Measurements from ENCODE around the gene NHLH1. TPM values are rescaled to one million over a fixed set of nuclear protein-coding genes. Genes with fewer than 3 reads are reported as not detected.

The NHLH1 gene
- total RNA-seq, 4 donors from 2014 or later = 0.46 TPM; not detected in 3

DNA sequence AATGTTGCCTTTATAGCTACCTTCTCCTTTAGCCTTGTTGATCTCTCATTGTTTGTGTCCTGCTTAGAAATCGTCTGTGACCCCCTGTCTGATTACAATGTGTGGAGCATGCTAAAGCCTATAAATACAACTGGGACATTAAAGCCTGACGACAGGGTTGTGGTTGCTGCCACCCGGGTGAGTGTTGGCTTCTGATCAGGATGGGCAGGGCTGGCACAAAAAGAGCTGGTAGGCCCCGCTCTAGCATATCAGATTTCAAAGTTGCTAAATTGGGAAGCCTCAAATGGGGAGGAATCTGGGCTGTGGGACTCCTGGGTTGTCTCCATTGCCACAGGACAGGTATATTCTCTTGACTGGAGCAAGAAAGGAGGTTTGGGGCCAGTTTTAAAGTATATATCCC lies 15.2 kb upstream of the NHLH1 start:
- in situ Hi-C loops (cut with MboI; ENCODE audit: low sequenced_read_pairs in 4 of 4) (loop anchor here in 2 of 4 donors (25.0 kb wide), 1 partner anchor 264 kb away; the partner anchor contains the start of genes IGSF8 (in 2 of the 2) and KCNJ9 (in 2 of the 2)), intact Hi-C loops (cut with DNase I; ENCODE audit: low total_unique reads) (no loop called here)
- ATAC-seq = peak; percentile 90 to 91

DNA sequence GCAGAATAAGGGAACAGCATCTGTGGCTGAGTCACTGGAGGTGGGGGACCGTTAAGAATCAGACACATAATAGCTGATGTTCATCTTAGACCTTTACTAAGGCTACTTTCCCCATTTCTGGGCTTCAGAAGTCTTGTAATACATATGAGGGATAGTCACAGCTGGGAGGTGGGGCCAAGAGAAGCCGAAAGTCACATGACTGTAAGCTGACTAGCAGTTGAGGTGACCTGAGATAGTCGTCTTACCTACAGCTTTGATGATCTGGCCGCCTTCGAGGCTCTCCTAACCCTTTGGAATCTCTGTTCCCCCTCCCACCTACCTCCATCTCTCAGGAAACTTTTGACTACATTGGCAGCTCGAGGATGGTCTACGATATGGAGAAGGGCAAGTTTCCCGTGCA lies 14.3 kb upstream of the NHLH1 start:
- Histone ChIP-seq H3K27ac (peak overlapping the region; percentile 84 to 88 (median 85)), H3K4me3 (no peak overlapping the region), H3K9me3 (no peaks in the 10 kb centered on the region), H3K27me3 (no peaks in the 10 kb centered on the region), H3K36me3 (peaks cover 2 to 96% of the 10 kb centered on the region in 2 donors), H3K4me1 (peaks cover 20 to 50% of the 10 kb centered on the region in 2 donors)
- in situ Hi-C loops (cut with MboI; ENCODE audit: low sequenced_read_pairs in 4 of 4) (loop anchor here in 2 of 4 donors (25.0 kb wide), 1 partner anchor 265 kb away; the partner anchor contains the start of genes IGSF8 (in 2 of the 2) and KCNJ9 (in 2 of the 2)), intact Hi-C loops (cut with DNase I; ENCODE audit: low total_unique reads) (no loop called here)
- DNase-seq (no peak), ATAC-seq (peak in 1 of 2 donors; percentile 25)
- TF ChIP-seq CTCF (IDR thresholded peaks at IDR 0.05 in 4 of 5, conservative IDR thresholded peaks at IDR 0.05 in 1 of 5) = no peak
- TF ChIP-seq POLR2A (IDR thresholded peaks at IDR 0.05) = no peak

More for the DNA sequence above, 15.2 kb upstream of the NHLH1 start:
- no peaks in the 10 kb centered on the region for H3K27me3 ChIP-seq
- peak; percentile 56 to 84 for DNase-seq
- TF ChIP-seq CTCF (IDR thresholded peaks at IDR 0.05 in 4 of 5, conservative IDR thresholded peaks at IDR 0.05 in 1 of 5) (no peak), POLR2A (IDR thresholded peaks at IDR 0.05) (no peak)
- H3K4me3 ChIP-seq = peak overlapping the region in 1 of 4 donors; percentile 7
- peaks cover 20 to 50% of the 10 kb centered on the region in 2 donors for H3K4me1 ChIP-seq
- H3K36me3 ChIP-seq = peaks cover 2 to 96% of the 10 kb centered on the region in 2 donors
- peak overlapping the region; percentile 84 to 88 (median 85) for H3K27ac ChIP-seq
- H3K9me3 ChIP-seq = no peaks in the 10 kb centered on the region

GRCh38 chr1:160353223-160353622 lies 13.6 kb upstream of the NHLH1 start:
- Histone ChIP-seq H3K9me3 (no peaks in the 10 kb centered on the region), H3K36me3 (peaks cover 2 to 96% of the 10 kb centered on the region in 2 donors), H3K27ac (peak overlapping the region; percentile 84 to 88 (median 85)), H3K4me1 (peaks cover 20 to 50% of the 10 kb centered on the region in 2 donors), H3K4me3 (no peak overlapping the region), H3K27me3 (no peaks in the 10 kb centered on the region)
- DNase-seq = no peak
- in situ Hi-C loops (cut with MboI; ENCODE audit: low sequenced_read_pairs in 4 of 4) = loop anchor here in 2 of 4 donors (25.0 kb wide), 1 partner anchor 266 kb away; the partner anchor contains the start of genes IGSF8 (in 2 of the 2) and KCNJ9 (in 2 of the 2)
- intact Hi-C loops (cut with DNase I; ENCODE audit: low total_unique reads) = no loop called here
- no peak for ATAC-seq
- TF ChIP-seq POLR2A (IDR thresholded peaks at IDR 0.05) = no peak
- TF ChIP-seq CTCF (IDR thresholded peaks at IDR 0.05 in 4 of 5, conservative IDR thresholded peaks at IDR 0.05 in 1 of 5) = no peak

DNA sequence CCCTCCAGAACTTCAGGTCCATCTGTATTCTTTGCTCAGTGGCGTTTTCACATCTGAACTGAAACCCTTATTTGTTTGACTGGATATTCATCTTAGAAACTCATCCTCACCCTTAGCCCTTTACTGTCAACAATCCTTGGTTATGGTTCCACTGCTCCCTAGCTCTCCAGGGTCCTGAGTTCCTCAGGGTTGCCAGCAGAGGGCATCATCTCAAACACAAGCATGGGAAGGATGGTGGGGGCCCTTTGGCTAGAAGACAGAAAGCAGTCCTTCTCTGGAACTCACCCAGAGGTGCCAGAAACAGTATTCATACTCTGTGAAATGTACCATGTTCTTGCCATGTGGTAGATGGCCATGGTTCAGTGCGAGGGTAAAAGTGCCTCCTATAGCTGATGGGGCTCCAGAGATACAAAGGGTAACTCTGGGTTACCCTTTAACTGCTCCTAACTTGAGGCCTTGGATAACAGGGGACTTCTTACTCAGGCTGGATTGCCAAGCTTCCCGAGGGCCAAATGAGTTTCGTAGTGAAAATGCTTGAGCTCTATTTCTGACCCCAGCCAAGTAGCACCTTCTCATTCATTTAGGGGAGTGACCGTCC lies 12.4 kb upstream of the NHLH1 start:
- TF ChIP-seq CTCF (IDR thresholded peaks at IDR 0.05 in 4 of 5, conservative IDR thresholded peaks at IDR 0.05 in 1 of 5) = peak in 3 of 5 experiments; percentile 12 to 37 (median 36)
- no peak for TF ChIP-seq POLR2A (IDR thresholded peaks at IDR 0.05)
- Histone ChIP-seq H3K4me1 (peaks cover 20 to 48% of the 10 kb centered on the region in 2 donors), H3K27ac (peak overlapping the region in 1 of 4 donors; percentile 41), H3K9me3 (no peaks in the 10 kb centered on the region), H3K36me3 (peaks cover 2 to 90% of the 10 kb centered on the region in 2 donors), H3K4me3 (no peak overlapping the region), H3K27me3 (no peaks in the 10 kb centered on the region)
- intact Hi-C loops (cut with DNase I; ENCODE audit: low total_unique reads) (no loop called here), in situ Hi-C loops (cut with MboI; ENCODE audit: low sequenced_read_pairs in 4 of 4) (loop anchor here in 2 of 4 donors (25.0 kb wide), 1 partner anchor 267 kb away; the partner anchor contains the start of genes IGSF8 (in 2 of the 2) and KCNJ9 (in 2 of the 2))
- ATAC-seq (no peak), DNase-seq (no peak)
